ENCODE data around the gene ZC3HAV1L. TPM values are rescaled to one million over a fixed set of nuclear protein-coding genes. Genes with fewer than 3 reads are reported as not detected.

Gene ZC3HAV1L
- total RNA-seq, 1 experiment from 2014 or later, result 11.8 TPM

- Histone ChIP-seq H3K9me3 (ENCODE audit: control insufficient read depth in 1 of 2, insufficient read depth in 1 of 2, low read depth in 1 of 2, low read length in 2 of 2) (no peaks in the 10 kb centered on the region), H3K4me1 (ENCODE audit: control insufficient read depth in 1 of 2, insufficient read depth in 2 of 2, low read length in 2 of 2) (peaks cover 13 to 23% of the 10 kb centered on the region in 2 experiments), H3K79me2 (ENCODE audit: insufficient read depth, low read length) (peaks cover 33% of the 10 kb centered on the region), H2AFZ (ENCODE audit: low read depth, low read length, poor library complexity, severe bottlenecking) (no peak overlapping the region), H3K27ac (ENCODE audit: low read depth, low read length) (no peak overlapping the region), H3K9ac (ENCODE audit: low read length) (no peak overlapping the region), H3K4me3 (replicated peaks in 1 of 2; ENCODE audit: low read depth in 1 of 2, low read length in 2 of 2) (peak overlapping the region in 1 of 2 experiments; percentile 90; a peak in 1 of 4 replicates), H3K9me2 (ENCODE audit: insufficient read depth) (no peaks in the 10 kb centered on the region), H3K36me3 (ENCODE audit: control insufficient read depth in 1 of 2, insufficient read depth in 2 of 2, low read length in 2 of 2) (peaks cover 2 to 21% of the 10 kb centered on the region in 2 experiments; a peak in 2 of 4 replicates), H3K27me3 (ENCODE audit: insufficient read depth, low read length) (no peaks in the 10 kb centered on the region), H4K20me1 (ENCODE audit: insufficient read depth) (no peaks in the 10 kb centered on the region), H3K4me2 (ENCODE audit: low read length) (peak overlapping the region; percentile 98; the same call in 1 of the 2 replicates)
- ChIA-PET CTCF (no interaction called here), POLR2A (no interaction called here), RAD21 (ENCODE audit: low non-redundant PET in 1 of 2, low total read pairs in 2 of 2, uncharacterized antibody in 2 of 2, unreplicated experiment in 2 of 2) (no interaction called here)
- no peak for TF ChIP-seq EZH2 (IDR thresholded peaks at IDR 0.05)
- TF ChIP-seq EGR1 (IDR thresholded peaks at IDR 0.05; ENCODE audit: low read depth), result no peak
- no peak for TF ChIP-seq ZFX (IDR thresholded peaks at IDR 0.05)
- no peak for TF ChIP-seq CTCF (IDR thresholded peaks at IDR 0.05 in 2 of 3, conservative IDR thresholded peaks at IDR 0.05 in 1 of 3; ENCODE audit: borderline replicate concordance in 1 of 3, insufficient read depth in 1 of 3, low read depth in 2 of 3, low read length in 2 of 3)
- TF ChIP-seq TCF7L2 (IDR thresholded peaks at IDR 0.05; ENCODE audit: borderline replicate concordance, extremely low read depth, insufficient read depth, insufficient read length), result no peak
- TF ChIP-seq SIN3A (IDR thresholded peaks at IDR 0.05; ENCODE audit: low read depth), result no peak
- BruUV-seq (replicated peaks), result no TSS peak
- DNase-seq (ENCODE audit: low read depth, low spot score), result no peak
- no peak for ATAC-seq
- intact Hi-C loops (cut with micrococcal nuclease), result no loop called here
These were observed 1.1 kb upstream of the ZC3HAV1L start for GRCh38 chr7:139036901-139037300.

GRCh38 chr7:139034855-139035585, 822 bp downstream of the ZC3HAV1L start:
- H3K27ac ChIP-seq (ENCODE audit: low read depth, low read length), result peak overlapping the region; percentile 94
- ChIA-PET CTCF (interaction anchor here (1.3 kb wide), 1 partner anchor 40 kb away, joined by 4 read pairs; no protein-coding TSS in a partner anchor), POLR2A (no interaction called here), RAD21 (ENCODE audit: low non-redundant PET in 1 of 2, low total read pairs in 2 of 2, uncharacterized antibody in 2 of 2, unreplicated experiment in 2 of 2) (no interaction called here)
- no peaks in the 10 kb centered on the region for H4K20me1 ChIP-seq (ENCODE audit: insufficient read depth)
- no peak for DNase-seq (ENCODE audit: low read depth, low spot score)
- H3K36me3 ChIP-seq (ENCODE audit: control insufficient read depth in 1 of 2, insufficient read depth in 2 of 2, low read length in 2 of 2), result peaks cover 5 to 30% of the 10 kb centered on the region in 2 experiments
- peak; percentile 89 for TF ChIP-seq EGR1 (IDR thresholded peaks at IDR 0.05; ENCODE audit: low read depth)
- no peak for TF ChIP-seq POLR2A (IDR thresholded peaks at IDR 0.05; ENCODE audit: borderline replicate concordance, extremely low read depth, insufficient read depth, insufficient read length)
- H3K79me2 ChIP-seq (ENCODE audit: insufficient read depth, low read length), result peaks cover 42% of the 10 kb centered on the region
- no peak overlapping the region for H2AFZ ChIP-seq (ENCODE audit: low read depth, low read length, poor library complexity, severe bottlenecking)
- no peaks in the 10 kb centered on the region for H3K9me2 ChIP-seq (ENCODE audit: insufficient read depth)
- peak overlapping the region; percentile 98 for H3K4me2 ChIP-seq (ENCODE audit: low read length)
- no peaks in the 10 kb centered on the region for H3K9me3 ChIP-seq (ENCODE audit: control insufficient read depth in 1 of 2, insufficient read depth in 1 of 2, low read depth in 1 of 2, low read length in 2 of 2)
- intact Hi-C loops (cut with micrococcal nuclease), result no loop called here
- BruUV-seq (replicated peaks), result no TSS peak
- H3K27me3 ChIP-seq (ENCODE audit: insufficient read depth, low read length), result no peaks in the 10 kb centered on the region
- H3K9ac ChIP-seq (ENCODE audit: low read length), result peak overlapping the region; percentile 96
- peaks cover 13 to 23% of the 10 kb centered on the region in 2 experiments for H3K4me1 ChIP-seq (ENCODE audit: control insufficient read depth in 1 of 2, insufficient read depth in 2 of 2, low read length in 2 of 2)
- ATAC-seq, result peak; percentile 43
- H3K4me3 ChIP-seq (replicated peaks in 1 of 2; ENCODE audit: low read depth in 1 of 2, low read length in 2 of 2), result peak overlapping the region; percentile 69 to 90
